GM12872 (cell line): ENCODE data around the gene SPTBN5.

Experiments
- TF ChIP-seq, protein P1 (sequence below): IDR thresholded peaks from 3 replicates; pipeline ENCODE4 v1.5.1; 2011; ENCODE audit warnings: low read depth, mild to moderate bottlenecking, low read length, moderate library complexity; ENCODE audit not compliant: insufficient read depth

Gene SPTBN5

DNA sequence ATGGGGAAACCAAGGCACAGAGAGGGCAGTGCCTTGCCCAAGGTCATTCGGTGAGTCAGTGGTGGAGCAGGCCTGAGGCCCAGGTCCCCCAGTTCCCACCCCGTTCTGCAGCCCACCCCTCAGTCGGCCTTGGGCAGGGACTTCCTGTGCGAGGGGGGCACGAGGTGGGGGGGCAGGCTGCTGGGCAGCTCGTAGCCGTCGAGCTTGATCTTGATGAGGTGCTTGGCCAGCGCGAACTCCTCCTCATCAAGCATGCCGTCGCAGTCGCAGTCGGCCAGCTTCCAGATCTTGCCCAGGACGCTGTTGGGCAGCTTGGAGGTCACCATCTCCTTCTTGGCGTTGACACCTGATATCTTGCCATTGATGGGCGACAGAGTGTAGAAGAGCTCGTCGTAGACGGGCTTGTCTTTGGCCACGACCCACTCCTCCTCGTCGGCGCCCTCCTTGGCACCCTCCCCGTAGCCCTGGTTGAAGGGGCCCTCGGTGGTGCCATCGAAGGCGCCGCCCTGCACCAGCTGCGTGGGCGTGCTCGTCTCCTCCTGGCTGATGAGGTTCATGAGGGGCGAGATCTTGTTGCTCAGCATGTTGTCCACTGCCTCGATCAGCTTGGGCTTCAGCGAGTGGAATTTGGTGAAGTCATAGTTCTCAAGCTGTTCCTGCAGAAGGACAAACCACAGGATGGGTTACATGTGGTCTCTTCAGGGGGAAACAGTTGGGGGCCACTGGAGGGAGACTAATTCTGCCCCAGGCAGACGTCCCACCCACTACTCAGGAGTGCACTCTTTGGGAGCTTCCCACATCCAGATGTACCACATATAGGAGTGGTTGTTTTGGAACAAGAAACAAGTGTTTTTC is 6.9 kb upstream of the SPTBN5 start:
- TF ChIP-seq, protein P1, sequence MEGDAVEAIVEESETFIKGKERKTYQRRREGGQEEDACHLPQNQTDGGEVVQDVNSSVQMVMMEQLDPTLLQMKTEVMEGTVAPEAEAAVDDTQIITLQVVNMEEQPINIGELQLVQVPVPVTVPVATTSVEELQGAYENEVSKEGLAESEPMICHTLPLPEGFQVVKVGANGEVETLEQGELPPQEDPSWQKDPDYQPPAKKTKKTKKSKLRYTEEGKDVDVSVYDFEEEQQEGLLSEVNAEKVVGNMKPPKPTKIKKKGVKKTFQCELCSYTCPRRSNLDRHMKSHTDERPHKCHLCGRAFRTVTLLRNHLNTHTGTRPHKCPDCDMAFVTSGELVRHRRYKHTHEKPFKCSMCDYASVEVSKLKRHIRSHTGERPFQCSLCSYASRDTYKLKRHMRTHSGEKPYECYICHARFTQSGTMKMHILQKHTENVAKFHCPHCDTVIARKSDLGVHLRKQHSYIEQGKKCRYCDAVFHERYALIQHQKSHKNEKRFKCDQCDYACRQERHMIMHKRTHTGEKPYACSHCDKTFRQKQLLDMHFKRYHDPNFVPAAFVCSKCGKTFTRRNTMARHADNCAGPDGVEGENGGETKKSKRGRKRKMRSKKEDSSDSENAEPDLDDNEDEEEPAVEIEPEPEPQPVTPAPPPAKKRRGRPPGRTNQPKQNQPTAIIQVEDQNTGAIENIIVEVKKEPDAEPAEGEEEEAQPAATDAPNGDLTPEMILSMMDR: no peak

DNA sequence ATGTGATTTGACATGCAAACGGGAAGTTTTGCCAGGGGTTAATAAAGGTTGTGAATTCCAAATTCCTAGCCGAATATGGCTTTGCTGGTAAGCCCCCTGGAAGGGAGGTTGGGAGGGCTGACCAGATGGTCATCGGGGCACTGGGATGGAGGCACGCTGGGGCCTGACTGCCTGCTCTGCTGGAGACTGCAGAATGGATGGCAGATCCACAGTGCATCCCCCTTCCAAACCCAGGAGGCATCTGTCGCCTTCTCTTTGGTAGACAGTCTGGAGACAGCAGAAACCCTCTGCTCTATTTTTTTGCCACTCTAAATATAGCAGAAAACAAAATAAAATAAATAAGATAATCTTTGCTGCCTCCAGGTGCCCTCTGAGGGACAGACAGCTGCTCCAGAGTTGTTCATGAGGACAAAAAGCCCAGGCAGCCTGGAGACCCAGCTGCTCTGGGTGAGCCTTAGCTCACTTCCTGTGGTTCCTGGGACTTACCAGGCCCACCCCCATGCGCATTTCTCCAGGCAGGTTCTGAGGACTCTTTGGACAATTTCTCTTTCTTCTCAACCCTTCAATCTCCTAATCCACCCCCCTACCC is 6.1 kb upstream of the SPTBN5 start:
- TF ChIP-seq, protein P1: no peak

DNA sequence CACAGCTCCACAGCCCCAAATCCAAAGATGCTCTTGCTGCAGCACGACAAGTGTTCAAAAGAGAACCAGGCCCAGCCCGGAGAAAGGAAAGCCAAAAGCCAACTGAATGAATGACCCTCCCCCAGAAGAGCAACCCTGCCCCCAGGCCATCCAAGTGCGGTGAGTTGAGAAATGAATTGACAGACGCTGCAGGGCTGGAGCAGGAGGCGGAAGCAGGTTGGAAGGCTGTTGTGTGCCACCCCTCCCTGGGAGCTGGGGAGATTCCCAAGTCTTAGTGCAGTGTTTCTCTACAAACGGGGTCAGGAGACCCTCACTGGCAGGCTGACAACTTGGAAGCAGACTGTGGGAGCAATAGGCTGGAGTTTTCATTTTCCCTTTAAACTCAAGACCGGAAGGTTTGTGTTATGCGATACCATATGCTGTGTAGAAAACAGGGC is 3.5 kb upstream of the SPTBN5 start:
- TF ChIP-seq, protein P1: no peak

DNA sequence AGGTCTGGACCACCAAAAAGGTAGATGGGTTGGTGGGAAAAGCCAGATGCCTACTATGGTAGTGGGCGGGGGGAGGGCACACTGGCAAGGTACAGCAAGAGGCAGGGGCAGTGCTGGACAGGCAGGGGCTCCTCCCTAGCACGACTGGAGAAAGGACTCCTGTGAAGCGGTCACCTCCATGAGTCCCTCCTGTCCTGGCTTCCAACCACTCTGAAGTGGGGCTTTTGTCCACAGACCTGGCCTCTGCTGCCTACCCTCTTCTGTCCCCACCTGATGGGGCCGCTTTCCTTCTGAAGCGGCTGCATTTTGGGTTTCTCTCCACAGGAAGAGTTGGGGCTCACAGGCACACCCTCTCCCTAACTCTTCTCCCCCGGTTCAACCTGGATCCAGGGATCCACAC is 2.7 kb upstream of the SPTBN5 start:
- TF ChIP-seq, protein P1: no peak

DNA sequence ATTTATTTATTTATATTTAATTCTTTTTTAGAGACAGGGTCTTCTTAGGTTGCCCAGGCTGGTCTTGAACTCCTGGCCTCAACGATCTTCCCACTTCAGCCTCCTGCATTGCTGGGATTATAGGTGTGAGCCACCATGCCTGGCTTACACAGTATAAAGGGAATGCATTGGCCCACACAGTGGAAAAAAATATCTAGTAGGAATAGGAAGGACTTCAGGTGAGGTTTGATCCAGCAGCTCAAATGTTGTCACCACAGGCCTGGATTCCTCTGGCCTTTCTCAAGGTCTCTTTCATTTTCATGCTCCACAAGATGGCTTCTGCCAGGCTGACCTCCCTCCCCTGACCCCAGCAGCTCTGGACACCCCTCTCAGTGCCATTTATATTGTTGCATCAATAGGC is 2.1 kb upstream of the SPTBN5 start:
- TF ChIP-seq, protein P1: no peak

DNA sequence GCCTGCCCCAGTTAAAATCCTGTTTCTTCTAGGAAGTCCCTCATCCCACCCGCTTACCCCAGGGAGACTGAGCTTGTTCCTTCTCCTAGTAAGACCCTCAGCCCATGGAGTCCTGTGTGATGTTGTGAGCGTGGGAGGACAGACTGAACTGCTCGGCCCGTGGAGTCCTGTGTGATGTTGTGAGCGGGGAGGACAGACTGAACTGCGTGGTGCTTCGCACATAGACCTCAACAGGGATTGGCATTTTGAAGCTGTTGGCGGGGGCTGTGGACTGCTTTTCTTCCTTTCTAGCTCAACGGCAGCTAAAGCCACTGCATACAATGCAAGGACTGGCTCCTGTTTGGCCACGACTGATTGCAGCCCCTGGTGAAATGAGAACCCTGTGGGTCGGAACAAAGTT is 1.6 kb upstream of the SPTBN5 start:
- TF ChIP-seq, protein P1: no peak

DNA sequence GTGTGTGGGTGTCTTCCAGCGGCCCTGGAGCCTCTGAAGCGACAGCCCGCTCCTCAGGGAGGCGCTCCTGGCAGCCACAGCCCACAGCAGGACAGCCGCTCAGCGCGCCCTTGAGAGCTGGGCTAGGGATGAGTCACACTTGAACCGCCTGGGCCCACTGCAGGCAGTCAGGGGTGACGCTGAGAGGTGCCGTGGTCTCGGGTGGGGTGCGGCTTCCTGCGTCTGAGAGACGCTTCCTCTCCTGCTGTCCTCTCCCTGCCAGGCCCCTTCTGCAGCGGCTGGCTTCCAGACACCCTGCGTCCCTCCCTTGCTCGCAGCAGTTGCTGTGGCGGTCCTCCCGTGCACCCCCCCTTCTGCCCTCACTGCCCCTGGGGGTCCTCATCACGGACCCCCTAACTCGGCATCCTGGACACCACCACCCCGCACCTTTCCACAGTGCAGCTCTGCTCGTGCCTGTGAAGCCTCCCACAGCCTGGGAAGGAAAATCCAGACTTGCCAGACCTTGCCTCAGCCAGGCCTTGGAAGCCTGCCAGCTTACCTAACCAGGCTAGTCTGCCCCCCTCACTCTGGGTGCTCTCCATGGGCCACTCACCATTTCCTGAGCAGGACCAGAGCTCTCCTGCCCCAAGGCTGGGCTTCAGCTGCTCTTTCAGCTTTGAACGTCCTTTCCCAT is 1.1 kb upstream of the SPTBN5 start:
- TF ChIP-seq, protein P1: 0 out of 3 replicates have a peak, but pooled peaks have one; percentile 12
